HEK293 (cell line): ENCODE results near the gene EPHA4.

ENCODE experiments used
- FEZF1 ChIP-seq: fragments of 450-650 bp; formaldehyde crosslinking; IDR thresholded peaks from 2 replicates; pipeline ENCODE4 v1.5.1; 2016; ENCODE audit warnings: missing biosample characterization, missing genetic modification characterization
- SCRT2 ChIP-seq: fragments of 450-650 bp; formaldehyde crosslinking; IDR thresholded peaks from 2 replicates; pipeline ENCODE4 v1.5.1; 2016; ENCODE audit warnings: missing biosample characterization, missing genetic modification characterization
- TF ChIP-seq, protein P1 (sequence below): fragments of 450-650 bp; formaldehyde crosslinking; IDR thresholded peaks from 2 replicates; pipeline ENCODE4 v1.5.1; 2016; ENCODE audit warnings: missing biosample characterization, missing genetic modification characterization

DNA sequence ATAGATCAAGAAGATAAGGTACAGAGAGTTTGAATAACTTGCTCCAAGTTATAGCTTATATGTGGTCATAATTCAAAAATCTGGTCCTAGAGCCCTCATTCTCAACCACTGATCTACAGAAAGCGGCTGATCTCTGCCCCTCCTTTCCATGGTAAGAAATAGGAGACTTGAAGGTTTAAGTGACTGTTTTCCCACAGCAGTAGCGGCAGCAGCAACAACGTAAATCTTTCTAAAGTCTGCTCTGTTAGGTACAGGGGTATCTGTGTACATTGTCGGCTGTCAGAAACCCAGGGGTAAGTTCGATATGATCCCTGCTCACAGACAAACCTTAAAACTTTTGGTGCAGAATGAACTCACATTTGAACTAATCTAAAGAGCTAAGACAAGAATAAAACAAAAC lies 105.4 kb downstream of the EPHA4 start:
- TF ChIP-seq SCRT2 (tag by site-specific recombination) (no peak), FEZF1 (tag by site-specific recombination) (no peak)
- TF ChIP-seq, protein P1, sequence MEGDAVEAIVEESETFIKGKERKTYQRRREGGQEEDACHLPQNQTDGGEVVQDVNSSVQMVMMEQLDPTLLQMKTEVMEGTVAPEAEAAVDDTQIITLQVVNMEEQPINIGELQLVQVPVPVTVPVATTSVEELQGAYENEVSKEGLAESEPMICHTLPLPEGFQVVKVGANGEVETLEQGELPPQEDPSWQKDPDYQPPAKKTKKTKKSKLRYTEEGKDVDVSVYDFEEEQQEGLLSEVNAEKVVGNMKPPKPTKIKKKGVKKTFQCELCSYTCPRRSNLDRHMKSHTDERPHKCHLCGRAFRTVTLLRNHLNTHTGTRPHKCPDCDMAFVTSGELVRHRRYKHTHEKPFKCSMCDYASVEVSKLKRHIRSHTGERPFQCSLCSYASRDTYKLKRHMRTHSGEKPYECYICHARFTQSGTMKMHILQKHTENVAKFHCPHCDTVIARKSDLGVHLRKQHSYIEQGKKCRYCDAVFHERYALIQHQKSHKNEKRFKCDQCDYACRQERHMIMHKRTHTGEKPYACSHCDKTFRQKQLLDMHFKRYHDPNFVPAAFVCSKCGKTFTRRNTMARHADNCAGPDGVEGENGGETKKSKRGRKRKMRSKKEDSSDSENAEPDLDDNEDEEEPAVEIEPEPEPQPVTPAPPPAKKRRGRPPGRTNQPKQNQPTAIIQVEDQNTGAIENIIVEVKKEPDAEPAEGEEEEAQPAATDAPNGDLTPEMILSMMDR (tag by site-specific recombination): no peak
